H1 (cell line): ENCODE measurements around the gene SCGB2B2. TPM values are rescaled to one million over a fixed set of nuclear protein-coding genes. Genes with fewer than 3 reads are reported as not detected.

Source experiments
- CTCF ChIA-PET: fragments of 300-600 bp; sonication (Branson Sonifier 250); formaldehyde crosslinking; loops from one replicate; lab custom pipeline; 2021; ENCODE audit not compliant: partially characterized antibody; lab: Charles Lee
- POLR2A ChIA-PET: fragments of 300-600 bp; sonication (Branson Sonifier 250); formaldehyde crosslinking; loops from one replicate; lab custom pipeline; 2021; ENCODE audit warnings: inconsistent platforms; ENCODE audit not compliant: partially characterized antibody; lab: Charles Lee
- DNase-seq, 2 experiments: peaks; one replicate each; pipeline versions ENCODE4 v3.0.0 to v3.0.0-alpha.2; 2010 to 2022; ENCODE audit warnings: low spot score in 2 of 2, low read depth in 1 of 2, mixed read lengths in 1 of 2
- FAIRE-seq: peaks from 2 replicates; lab custom pipeline; 2011; peaks lifted over from hg19 to GRCh38; lab: Jason Lieb, UNC
- H2AFZ ChIP-seq: 2 replicates; pipeline ENCODE4 v1.8.1; 2012; ENCODE audit warnings: low read length, inconsistent platforms
- H2AK5ac ChIP-seq: 2 replicates; pipeline ENCODE4 v1.6.1; 2013; ENCODE audit warnings: low read depth, low read length
- H2BK120ac ChIP-seq: replicated peaks from 2 replicates; pipeline ENCODE3; 2013; ENCODE audit warnings: low read depth, low read length, inconsistent platforms
- H2BK12ac ChIP-seq: 2 replicates; pipeline ENCODE4 v1.6.1; 2013; ENCODE audit warnings: low read depth, low read length
- H2BK15ac ChIP-seq: 2 replicates; pipeline ENCODE4 v1.6.1; 2013; ENCODE audit warnings: low read length
- H2BK20ac ChIP-seq: 2 replicates; pipeline ENCODE4 v1.6.1; 2013; ENCODE audit warnings: low read length
- H2BK5ac ChIP-seq: 2 replicates; pipeline ENCODE4 v1.6.1; 2013; ENCODE audit warnings: low read depth, low read length
- H3K14ac ChIP-seq: 2 replicates; pipeline ENCODE4 v1.6.1; 2013; ENCODE audit warnings: inconsistent platforms; ENCODE audit not compliant: insufficient read length
- H3K18ac ChIP-seq: 2 replicates; pipeline ENCODE4 v1.6.1; 2013; ENCODE audit warnings: low read length; ENCODE audit errors: extremely low read depth
- H3K23ac ChIP-seq: 2 replicates; pipeline ENCODE4 v1.6.1; 2013; ENCODE audit warnings: inconsistent platforms; ENCODE audit not compliant: insufficient read length
- H3K23me2 ChIP-seq: 2 replicates; pipeline ENCODE4 v1.6.1; 2013; ENCODE audit warnings: low read depth, low read length
- H3K27ac ChIP-seq: 2 replicates; pipeline ENCODE4 v1.6.1; 2011; ENCODE audit warnings: low read depth, low read length, inconsistent platforms
- H3K27me3 ChIP-seq, 4 experiments: replicated peaks in 1 of 4; 1 replicate in 1 of 4; 2 replicates in 3 of 4; pipeline versions ENCODE4 v1.6.1 to v1.8.1; 2011 to 2013; ENCODE audit warnings: low read length in 3 of 4, mild to moderate bottlenecking in 3 of 4, inconsistent platforms in 2 of 4, mixed read lengths in 2 of 4, moderate library complexity in 1 of 4; ENCODE audit not compliant: control insufficient read depth in 3 of 4, insufficient read depth in 3 of 4; ENCODE audit errors: extremely low read depth in 1 of 4
- H3K36me3 ChIP-seq, 4 experiments: 2 replicates each; pipeline versions ENCODE4 v1.6.1 to v1.8.1; 2011 to 2013; ENCODE audit warnings: mild to moderate bottlenecking in 4 of 4, low read length in 3 of 4, moderate library complexity in 2 of 4, control low read depth in 1 of 4, inconsistent platforms in 1 of 4; ENCODE audit not compliant: insufficient read depth in 4 of 4, control insufficient read depth in 2 of 4
- H3K4ac ChIP-seq: replicated peaks from 2 replicates; pipeline ENCODE3; 2013; ENCODE audit warnings: low read length, low read depth, mixed read lengths, inconsistent platforms; ENCODE audit not compliant: insufficient read length
- H3K4me1 ChIP-seq, 4 experiments: replicated peaks in 1 of 4; 1 replicate in 1 of 4; 2 replicates in 3 of 4; pipeline versions ENCODE4 v1.6.1 to v1.8.1; 2011 to 2013; ENCODE audit warnings: low read length in 3 of 4, inconsistent platforms in 2 of 4, mixed read lengths in 1 of 4; ENCODE audit not compliant: insufficient read depth in 4 of 4, control insufficient read depth in 3 of 4
- H3K4me2 ChIP-seq, 2 experiments: 2 replicates each; pipeline versions ENCODE4 v1.6.1 to v1.8.1; 2011 to 2013; ENCODE audit warnings: low read depth in 2 of 2, low read length in 2 of 2, control low read depth in 1 of 2, inconsistent platforms in 1 of 2, mild to moderate bottlenecking in 1 of 2; ENCODE audit not compliant: insufficient read depth in 1 of 2
- H3K4me3 ChIP-seq, 4 experiments: fragments of 200-600, 300-600 bp in 1 of 4; sonication (generic), shearing (Covaris generic), sonication (Bioruptor Twin) in 1 of 4; 2 replicates each; pipeline versions ENCODE4 v1.5.1 to v1.8.1; 2011 to 2016; ENCODE audit warnings: low read length in 4 of 4, low read depth in 3 of 4, control low read depth in 2 of 4, inconsistent platforms in 2 of 4, mild to moderate bottlenecking in 2 of 4, mixed read lengths in 1 of 4, moderate library complexity in 1 of 4; ENCODE audit not compliant: insufficient read depth in 2 of 4; ENCODE audit errors: extremely low read depth in 1 of 4
- H3K56ac ChIP-seq: replicated peaks from 2 replicates; pipeline ENCODE3; 2013; ENCODE audit warnings: low read depth, mild to moderate bottlenecking, mixed read lengths, low read length, inconsistent platforms; ENCODE audit not compliant: insufficient read length
- H3K79me1 ChIP-seq: 2 replicates; pipeline ENCODE4 v1.6.1; 2013; ENCODE audit warnings: low read depth, low read length, control low read depth
- H3K79me2 ChIP-seq, 2 experiments: 2 replicates each; pipeline versions ENCODE4 v1.6.1 to v1.8.1; 2012 to 2013; ENCODE audit warnings: low read length in 2 of 2, mild to moderate bottlenecking in 2 of 2, inconsistent platforms in 1 of 2; ENCODE audit not compliant: insufficient read depth in 2 of 2, control insufficient read depth in 1 of 2
- H3K9ac ChIP-seq, 4 experiments: replicated peaks in 1 of 4; 1 replicate in 1 of 4; 2 replicates in 3 of 4; pipeline versions ENCODE4 v1.6.1 to v1.8.1; 2011 to 2013; ENCODE audit warnings: low read depth in 3 of 4, low read length in 3 of 4, control low read depth in 2 of 4, mild to moderate bottlenecking in 2 of 4, moderate library complexity in 2 of 4, inconsistent platforms in 1 of 4; ENCODE audit errors: extremely low read depth in 1 of 4
- H3K9me3 ChIP-seq, 2 experiments: 2 replicates each; pipeline versions ENCODE4 v1.6.1 to v1.8.1; 2012 to 2013; ENCODE audit warnings: mild to moderate bottlenecking in 2 of 2, moderate library complexity in 2 of 2, control low read depth in 1 of 2, inconsistent platforms in 1 of 2, low read depth in 1 of 2, low read length in 1 of 2, mixed read lengths in 1 of 2; ENCODE audit not compliant: insufficient read depth in 2 of 2
- H4K20me1 ChIP-seq, 2 experiments: replicated peaks in 1 of 2; 2 replicates each; pipeline versions ENCODE3 to v1.8.1; 2011 to 2013; ENCODE audit warnings: inconsistent platforms in 2 of 2, low read length in 2 of 2, mild to moderate bottlenecking in 1 of 2; ENCODE audit not compliant: insufficient read depth in 2 of 2, control insufficient read depth in 1 of 2
- H4K5ac ChIP-seq: 2 replicates; pipeline ENCODE4 v1.6.1; 2013; ENCODE audit warnings: low read length, low read depth, mixed read lengths, inconsistent platforms; ENCODE audit not compliant: insufficient read length
- H4K8ac ChIP-seq: 2 replicates; pipeline ENCODE4 v1.8.0; 2013; ENCODE audit warnings: mild to moderate bottlenecking, moderate library complexity, low read length, inconsistent platforms; ENCODE audit not compliant: insufficient read depth; ENCODE audit errors: extremely low read depth
- H4K91ac ChIP-seq: replicated peaks from 2 replicates; pipeline ENCODE3; 2013; ENCODE audit warnings: low read length, mixed read lengths, inconsistent platforms; ENCODE audit not compliant: insufficient read length
- HDAC6 ChIP-seq: IDR thresholded peaks from one replicate; pipeline ENCODE4 v1.7.1; 2012; ENCODE audit warnings: low read depth, mild to moderate bottlenecking, inconsistent platforms, low read length, moderate library complexity
- JUN ChIP-seq: IDR thresholded peaks from 2 replicates; pipeline ENCODE4 v1.6.1; 2011; ENCODE audit warnings: low read depth, mild to moderate bottlenecking, improper control_type of control experiment, low read length
- KDM4A ChIP-seq: IDR thresholded peaks from one replicate; pipeline ENCODE4 v1.7.1; 2012; ENCODE audit warnings: low read depth, mild to moderate bottlenecking, moderate library complexity, low read length, inconsistent platforms; ENCODE audit not compliant: severe bottlenecking
- MAX ChIP-seq: IDR thresholded peaks from 2 replicates; pipeline ENCODE4 v1.6.1; 2012; ENCODE audit warnings: inconsistent platforms
- PHF8 ChIP-seq: fragments of 200-600 bp; sonication (generic); conservative IDR thresholded peaks from 2 replicates; pipeline ENCODE4 v1.7.1; 2012; ENCODE audit warnings: low read depth, mild to moderate bottlenecking, inconsistent platforms, low read length, moderate library complexity
- POU5F1 ChIP-seq: IDR thresholded peaks from 2 replicates; pipeline ENCODE4 v1.6.1; 2011; ENCODE audit warnings: low read depth, mild to moderate bottlenecking, low read length, moderate library complexity
- RBBP5 ChIP-seq: IDR thresholded peaks from 2 replicates; pipeline ENCODE4 v1.7.1; 2012; ENCODE audit warnings: low read depth, mild to moderate bottlenecking, inconsistent platforms, low read length, moderate library complexity, borderline replicate concordance
- TAF7 ChIP-seq: optimal IDR thresholded peaks from 2 replicates; pipeline ENCODE3; 2011; ENCODE audit warnings: low read depth, mild to moderate bottlenecking, inconsistent platforms, low read length, moderate library complexity, borderline replicate concordance
- WGBS, 2 experiments: shearing (Covaris generic) in 1 of 2; methylation state at CpG; one replicate each; pipeline versions ENCODE4 v1.1.6 to v1.1.7; 2013 to 2015; ENCODE audit warnings: low lambda C conversion rate in 2 of 2, mixed read lengths in 2 of 2, inconsistent platforms in 1 of 2, low coverage in 1 of 2, missing lambda C conversion rate in 1 of 2; ENCODE audit not compliant: insufficient replicate concordance in 2 of 2, insufficient coverage in 1 of 2, insufficient read length in 1 of 2; ENCODE audit errors: extremely low coverage in 1 of 2, missing lambda C conversion rate in 1 of 2; 5-methylcytosine and 5-hydroxymethylcytosine counted together
- polyA plus RNA-seq, 7 experiments: library from polyadenylated mRNA; depleted of rRNA in 3 of 7; stranded (reverse) in 5 of 7; unstranded in 2 of 7; fragments of >200 nt in 5 of 7; fragments of 200-250 nt in 2 of 7; gene quantifications; 1 replicate in 5 of 7; 2 replicates in 1 of 7; 4 replicates in 1 of 7; pipeline versions ENCODE4 v1.2.1 to v1.2.3, GENCODE V29; 2011 to 2013; ENCODE audit warnings: missing spikeins in 2 of 7, mixed read lengths in 2 of 7
- total RNA-seq: library from RNA; stranded (reverse); fragmentation: NEBNext Ultra II Directional; extraction: Animal tissue kit (Norgen Biotek cat#: 25700); gene quantifications from 2 replicates; pipeline ENCODE4 v1.2.1, GENCODE V29; 2021
- TF ChIP-seq, protein P1 (sequence below), 3 experiments: IDR thresholded peaks; 1 replicate in 2 of 3; 2 replicates in 1 of 3; pipeline versions ENCODE4 v1.5.1 to v1.6.1; 2011; ENCODE audit warnings: low read length in 3 of 3, mild to moderate bottlenecking in 3 of 3, inconsistent platforms in 2 of 3, low read depth in 1 of 3, moderate library complexity in 1 of 3; ENCODE audit not compliant: insufficient read depth in 1 of 3; ENCODE audit errors: control extremely low read depth in 1 of 3

SCGB2B2 gene
- total and polyA plus RNA-seq, 2 of the 8 experiments (the other 6 are each of a cell fraction or from before 2014, with no cell fraction given): 0.09 TPM; not detected in 1

- CTCF ChIA-PET: interaction anchor here (1.4 to 1.9 kb wide), 2 partner anchors 13 to 37 kb away, joined by 3 to 11 read pairs; no protein-coding TSS in a partner anchor
Observed at GRCh38 chr19:34675919-34676318, 1.0 kb downstream of the SCGB2B2 start.

More at GRCh38 chr19:34675919-34676318, 1.0 kb downstream of the SCGB2B2 start:
- no peaks in the 10 kb centered on the region for H3K23me2 ChIP-seq
- no peak overlapping the region for H3K56ac ChIP-seq
- no peak overlapping the region for H3K18ac ChIP-seq
- no peak overlapping the region for H2BK12ac ChIP-seq
- H4K91ac ChIP-seq: no peak overlapping the region
- no peaks in the 10 kb centered on the region; the same call in 1 of the 2 replicates for H3K79me1 ChIP-seq
- H2BK20ac ChIP-seq: no peak overlapping the region
- no peak overlapping the region for H4K5ac ChIP-seq
- H3K9ac ChIP-seq: no peak overlapping the region
- H2AFZ ChIP-seq: no peak overlapping the region
- H4K8ac ChIP-seq: no peak overlapping the region
- H2AK5ac ChIP-seq: no peak overlapping the region
- peak overlapping the region in 1 of 2 experiments; percentile 94; a peak in 1 of 4 replicates for H3K4me2 ChIP-seq
- 96% methylated on average over 9 of the region's 9 CpGs; no CpG with 5 or more reads in 1 of the 2 experiments for WGBS, 2 experiments
- no peak overlapping the region for H2BK15ac ChIP-seq
- peak overlapping the region in 1 of 4 experiments; percentile 71; a peak in 1 of 8 replicates for H3K4me3 ChIP-seq
- FAIRE-seq (no peak), DNase-seq (no peak)
- peaks cover 0 to 7% of the 10 kb centered on the region in 2 experiments; a peak in 1 of 4 replicates for H3K79me2 ChIP-seq
- H3K27me3 ChIP-seq: peaks cover 0 to 2% (median 0%) of the 10 kb centered on the region in 4 experiments; a peak in 3 of 7 replicates
- H3K23ac ChIP-seq: no peak overlapping the region
- H2BK120ac ChIP-seq: no peak overlapping the region
- TF ChIP-seq, protein P1, sequence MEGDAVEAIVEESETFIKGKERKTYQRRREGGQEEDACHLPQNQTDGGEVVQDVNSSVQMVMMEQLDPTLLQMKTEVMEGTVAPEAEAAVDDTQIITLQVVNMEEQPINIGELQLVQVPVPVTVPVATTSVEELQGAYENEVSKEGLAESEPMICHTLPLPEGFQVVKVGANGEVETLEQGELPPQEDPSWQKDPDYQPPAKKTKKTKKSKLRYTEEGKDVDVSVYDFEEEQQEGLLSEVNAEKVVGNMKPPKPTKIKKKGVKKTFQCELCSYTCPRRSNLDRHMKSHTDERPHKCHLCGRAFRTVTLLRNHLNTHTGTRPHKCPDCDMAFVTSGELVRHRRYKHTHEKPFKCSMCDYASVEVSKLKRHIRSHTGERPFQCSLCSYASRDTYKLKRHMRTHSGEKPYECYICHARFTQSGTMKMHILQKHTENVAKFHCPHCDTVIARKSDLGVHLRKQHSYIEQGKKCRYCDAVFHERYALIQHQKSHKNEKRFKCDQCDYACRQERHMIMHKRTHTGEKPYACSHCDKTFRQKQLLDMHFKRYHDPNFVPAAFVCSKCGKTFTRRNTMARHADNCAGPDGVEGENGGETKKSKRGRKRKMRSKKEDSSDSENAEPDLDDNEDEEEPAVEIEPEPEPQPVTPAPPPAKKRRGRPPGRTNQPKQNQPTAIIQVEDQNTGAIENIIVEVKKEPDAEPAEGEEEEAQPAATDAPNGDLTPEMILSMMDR (IDR thresholded peaks at IDR 0.05; ENCODE audit: control extremely low read depth in 1 of 3, insufficient read depth in 1 of 3, low read depth in 1 of 3, low read length in 3 of 3): no peak
- no peak for TF ChIP-seq TAF7
- no peak for TF ChIP-seq HDAC6
- TF ChIP-seq POU5F1: no peak
- no peak for TF ChIP-seq JUN
- TF ChIP-seq MAX: no peak
- TF ChIP-seq PHF8: no peak
- TF ChIP-seq KDM4A: no peak
- TF ChIP-seq RBBP5: no peak
- H2BK5ac ChIP-seq: no peak overlapping the region
- peaks cover 0 to 3% (median 2%) of the 10 kb centered on the region in 4 experiments; a peak in 4 of 7 replicates for H3K4me1 ChIP-seq
- POLR2A ChIA-PET: interaction anchor here (1.4 to 1.5 kb wide), 3 partner anchors 9 to 194 kb away, joined by 3 to 8 read pairs (median 4); partner anchors contain the start of gene WTIP
- H3K36me3 ChIP-seq: peaks cover 0 to 17% (median 6%) of the 10 kb centered on the region in 4 experiments; a peak in 5 of 8 replicates
- H3K4ac ChIP-seq: no peak overlapping the region
- H4K20me1 ChIP-seq: no peaks in the 10 kb centered on the region
- H3K27ac ChIP-seq: no peak overlapping the region
- H3K9me3 ChIP-seq: no peaks in the 10 kb centered on the region; a peak in 1 of 4 replicates
- no peak overlapping the region for H3K14ac ChIP-seq
